ENCODE data around the gene ERMN. TPM values are rescaled to one million over a fixed set of nuclear protein-coding genes. Genes with fewer than 3 reads are reported as not detected.

Gene ERMN
- total RNA-seq, 4 donors from 2014 or later, result not detected

DNA sequence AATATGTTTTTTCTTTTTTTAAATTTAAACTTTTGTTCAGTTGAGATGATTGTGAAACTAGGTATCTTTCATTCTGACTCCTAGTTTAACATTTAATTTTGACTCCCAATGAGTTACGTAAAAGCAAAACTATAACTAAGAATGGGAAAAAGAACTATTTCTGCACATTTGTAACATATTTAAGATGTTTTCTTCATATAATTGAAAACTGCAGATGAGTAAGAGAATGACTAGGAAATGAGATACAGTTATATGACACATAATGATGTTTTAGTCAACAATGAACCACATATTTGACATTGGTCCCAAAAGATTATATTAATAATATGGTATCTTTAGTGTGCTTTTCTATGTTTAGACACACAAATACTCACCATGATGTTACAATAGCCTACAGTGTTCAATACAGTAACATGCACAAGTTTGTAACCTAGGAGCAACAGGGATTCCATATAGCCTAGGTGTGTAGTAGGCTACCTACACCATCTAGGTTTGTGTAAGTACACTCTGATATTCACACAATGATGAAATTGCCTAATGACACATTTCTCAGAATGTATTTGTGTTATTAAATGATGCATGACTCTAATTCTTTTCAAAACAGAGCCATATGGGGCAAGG is 12.6 kb downstream of the ERMN start:
- no peak for ATAC-seq
- intact Hi-C loops (cut with DNase I; ENCODE audit: low total_unique reads) (no loop called here), in situ Hi-C loops (cut with MboI; ENCODE audit: low sequenced_read_pairs in 4 of 4) (loop anchor here in 1 of 4 donors (25.0 kb wide), 1 partner anchor 699 kb away; no protein-coding TSS in a partner anchor)

DNA sequence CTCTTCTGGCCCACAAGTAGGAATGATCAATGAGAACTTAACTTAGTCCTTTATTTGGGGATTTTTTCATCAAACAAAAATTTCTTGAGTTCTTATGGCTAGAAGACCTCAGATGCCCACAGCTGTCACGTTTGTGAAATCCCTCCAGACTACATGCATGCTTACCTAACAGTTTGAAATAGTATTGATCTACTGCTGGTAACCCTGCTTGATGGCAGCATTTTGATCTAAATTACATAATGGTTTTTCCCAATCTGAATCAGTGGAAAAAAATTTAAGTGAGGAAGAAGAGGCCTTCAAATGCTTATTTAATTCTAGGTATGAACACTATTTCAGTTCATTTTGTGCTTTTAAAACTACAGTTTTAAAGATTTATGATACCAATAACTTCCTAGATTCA is 13.9 kb downstream of the ERMN start:
- in situ Hi-C loops (cut with MboI; ENCODE audit: low sequenced_read_pairs in 4 of 4), result loop anchor here in 1 of 4 donors (25.0 kb wide), 1 partner anchor 701 kb away; no protein-coding TSS in a partner anchor
- H3K4me3 ChIP-seq, result no peak overlapping the region
- TF ChIP-seq, protein P1, sequence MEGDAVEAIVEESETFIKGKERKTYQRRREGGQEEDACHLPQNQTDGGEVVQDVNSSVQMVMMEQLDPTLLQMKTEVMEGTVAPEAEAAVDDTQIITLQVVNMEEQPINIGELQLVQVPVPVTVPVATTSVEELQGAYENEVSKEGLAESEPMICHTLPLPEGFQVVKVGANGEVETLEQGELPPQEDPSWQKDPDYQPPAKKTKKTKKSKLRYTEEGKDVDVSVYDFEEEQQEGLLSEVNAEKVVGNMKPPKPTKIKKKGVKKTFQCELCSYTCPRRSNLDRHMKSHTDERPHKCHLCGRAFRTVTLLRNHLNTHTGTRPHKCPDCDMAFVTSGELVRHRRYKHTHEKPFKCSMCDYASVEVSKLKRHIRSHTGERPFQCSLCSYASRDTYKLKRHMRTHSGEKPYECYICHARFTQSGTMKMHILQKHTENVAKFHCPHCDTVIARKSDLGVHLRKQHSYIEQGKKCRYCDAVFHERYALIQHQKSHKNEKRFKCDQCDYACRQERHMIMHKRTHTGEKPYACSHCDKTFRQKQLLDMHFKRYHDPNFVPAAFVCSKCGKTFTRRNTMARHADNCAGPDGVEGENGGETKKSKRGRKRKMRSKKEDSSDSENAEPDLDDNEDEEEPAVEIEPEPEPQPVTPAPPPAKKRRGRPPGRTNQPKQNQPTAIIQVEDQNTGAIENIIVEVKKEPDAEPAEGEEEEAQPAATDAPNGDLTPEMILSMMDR (IDR thresholded peaks at IDR 0.05 in 4 of 5, conservative IDR thresholded peaks at IDR 0.05 in 1 of 5), result no peak
- TF ChIP-seq POLR2A (IDR thresholded peaks at IDR 0.05), result no peak
- no peaks in the 10 kb centered on the region for H3K4me1 ChIP-seq
- intact Hi-C loops (cut with DNase I; ENCODE audit: low total_unique reads), result no loop called here
- ATAC-seq (no peak), DNase-seq (no peak)
- H3K9me3 ChIP-seq, result no peaks in the 10 kb centered on the region
- H3K27ac ChIP-seq, result no peak overlapping the region
- no peaks in the 10 kb centered on the region for H3K27me3 ChIP-seq
- no peaks in the 10 kb centered on the region for H3K36me3 ChIP-seq

More for the DNA sequence above, 12.6 kb downstream of the ERMN start:
- DNase-seq, result no peak
- no peaks in the 10 kb centered on the region for H3K9me3 ChIP-seq
- no peak overlapping the region for H3K4me3 ChIP-seq
- H3K27me3 ChIP-seq, result no peaks in the 10 kb centered on the region
- H3K27ac ChIP-seq, result no peak overlapping the region
- H3K4me1 ChIP-seq, result no peaks in the 10 kb centered on the region
- TF ChIP-seq, protein P1 (IDR thresholded peaks at IDR 0.05 in 4 of 5, conservative IDR thresholded peaks at IDR 0.05 in 1 of 5), result no peak
- no peak for TF ChIP-seq POLR2A (IDR thresholded peaks at IDR 0.05)
- H3K36me3 ChIP-seq, result no peaks in the 10 kb centered on the region

DNA sequence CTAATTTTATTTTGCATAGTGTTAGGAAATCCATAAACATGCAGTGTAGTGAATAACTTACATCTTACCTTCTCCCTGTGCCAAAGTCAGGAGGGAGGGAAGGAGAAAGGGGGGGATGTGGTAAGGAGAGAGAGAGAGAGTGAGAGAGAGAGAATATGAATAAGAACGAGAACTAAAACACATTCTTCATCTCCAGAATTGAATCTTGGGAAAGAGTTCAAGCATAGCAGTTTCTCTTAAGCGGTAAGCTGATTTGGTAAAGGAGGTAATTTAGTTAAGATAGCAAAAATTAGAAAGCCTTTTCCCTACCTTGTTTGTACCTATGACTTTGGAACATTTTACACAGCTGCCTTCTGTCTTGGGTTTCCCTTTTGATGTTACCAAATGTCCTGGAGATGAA is 15.7 kb downstream of the ERMN start:
- ATAC-seq (no peak), DNase-seq (no peak)
- H3K9me3 ChIP-seq, result no peaks in the 10 kb centered on the region
- no peaks in the 10 kb centered on the region for H3K27me3 ChIP-seq
- no peak overlapping the region for H3K27ac ChIP-seq
- in situ Hi-C loops (cut with MboI; ENCODE audit: low sequenced_read_pairs in 4 of 4), result loop anchor here in 1 of 4 donors (25.0 kb wide), 1 partner anchor 702 kb away; no protein-coding TSS in a partner anchor
- no peaks in the 10 kb centered on the region for H3K4me1 ChIP-seq
- no peak for TF ChIP-seq POLR2A (IDR thresholded peaks at IDR 0.05)
- TF ChIP-seq, protein P1 (IDR thresholded peaks at IDR 0.05 in 4 of 5, conservative IDR thresholded peaks at IDR 0.05 in 1 of 5), result no peak
- H3K36me3 ChIP-seq, result no peaks in the 10 kb centered on the region
- intact Hi-C loops (cut with DNase I; ENCODE audit: low total_unique reads), result no loop called here
- H3K4me3 ChIP-seq, result no peak overlapping the region

DNA sequence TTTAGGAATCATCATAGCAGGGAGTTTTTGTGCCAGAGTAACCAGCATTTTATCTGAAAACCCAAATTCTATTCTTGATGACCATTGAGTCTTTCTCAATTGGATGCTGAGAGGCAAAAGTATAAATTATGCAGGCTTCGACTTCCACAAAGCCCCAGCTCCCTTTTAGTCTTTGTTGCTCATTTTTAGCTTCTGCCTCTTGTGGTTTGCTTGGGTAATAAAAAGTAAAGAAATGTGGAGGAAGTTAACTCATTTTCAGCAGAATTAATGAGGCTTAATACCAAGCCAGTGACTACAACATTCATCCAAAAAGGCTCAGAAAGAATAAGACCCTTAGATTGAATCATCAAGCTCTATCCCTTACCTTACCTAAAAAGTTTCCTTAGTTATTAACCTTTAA is 18.6 kb downstream of the ERMN start:
- Histone ChIP-seq H3K4me3 (no peak overlapping the region), H3K27ac (no peak overlapping the region), H3K4me1 (no peaks in the 10 kb centered on the region), H3K27me3 (no peaks in the 10 kb centered on the region), H3K9me3 (no peaks in the 10 kb centered on the region), H3K36me3 (no peaks in the 10 kb centered on the region)
- in situ Hi-C loops (cut with MboI; ENCODE audit: low sequenced_read_pairs in 4 of 4), result loop anchor here in 1 of 4 donors (25.0 kb wide), 1 partner anchor 705 kb away; no protein-coding TSS in a partner anchor
- DNase-seq, result no peak
- no peak for ATAC-seq
- no peak for TF ChIP-seq POLR2A (IDR thresholded peaks at IDR 0.05)
- TF ChIP-seq, protein P1 (IDR thresholded peaks at IDR 0.05 in 4 of 5, conservative IDR thresholded peaks at IDR 0.05 in 1 of 5), result no peak
- intact Hi-C loops (cut with DNase I; ENCODE audit: low total_unique reads), result no loop called here

All from gastrocnemius medialis (tissue), 4 donors.